IPS-NIHi7 (cell line): ENCODE results near the gene PHKA2.

Experiments
- DNase-seq: peaks from one replicate; pipeline ENCODE4 v3.0.0; 2012; ENCODE audit warnings: mixed read lengths; ENCODE audit errors: extremely low spot score

The PHKA2 gene

GRCh38 chrX:18934708-18935107, 49.2 kb downstream of the PHKA2 start:
- DNase-seq = no peak

- no peak for DNase-seq
Observed at GRCh38 chrX:18933617-18934016, 50.3 kb downstream of the PHKA2 start.

DNA sequence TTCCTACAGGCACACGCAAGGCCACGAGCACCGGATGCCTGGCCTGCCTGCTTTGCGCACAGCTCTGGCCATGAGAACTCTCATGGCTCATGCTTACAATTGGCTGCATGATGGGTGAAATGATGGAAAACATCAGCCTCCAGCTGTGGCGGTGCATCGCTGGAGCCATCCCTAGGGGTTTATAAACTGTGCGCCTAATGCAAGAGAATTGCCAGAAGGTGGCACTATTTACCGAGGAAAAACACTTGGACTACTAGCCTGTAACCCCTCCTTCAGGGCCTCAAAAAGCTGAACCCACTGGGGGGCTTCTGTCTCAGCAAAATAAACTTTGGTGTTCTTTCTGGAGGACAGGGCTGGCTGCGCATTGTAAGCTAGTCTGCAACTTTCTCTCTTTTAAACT, 51.9 kb downstream of the PHKA2 start:
- peak; percentile 67 for DNase-seq

DNA sequence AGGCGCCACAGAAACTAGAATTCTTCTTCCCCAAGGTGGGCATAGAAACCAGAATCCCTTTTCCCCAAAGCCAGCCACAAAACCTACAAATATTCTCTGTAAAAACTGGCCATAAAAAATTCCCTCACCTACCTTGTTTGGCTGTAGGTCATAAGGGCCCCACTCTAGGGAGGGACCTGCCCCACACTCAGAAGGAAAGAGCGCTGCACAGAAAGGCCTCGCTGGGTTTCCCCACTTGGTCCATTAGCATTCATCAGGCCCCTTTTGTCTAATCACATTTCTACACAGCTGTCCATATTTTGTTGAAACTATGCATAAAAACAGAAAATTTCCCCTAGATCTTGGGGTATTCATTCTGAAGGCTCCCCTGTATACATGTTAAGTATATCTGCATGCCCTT, 54.1 kb downstream of the PHKA2 start:
- no peak for DNase-seq

GRCh38 chrX:18927558-18927957, 56.4 kb downstream of the PHKA2 start:
- no peak for DNase-seq

DNA sequence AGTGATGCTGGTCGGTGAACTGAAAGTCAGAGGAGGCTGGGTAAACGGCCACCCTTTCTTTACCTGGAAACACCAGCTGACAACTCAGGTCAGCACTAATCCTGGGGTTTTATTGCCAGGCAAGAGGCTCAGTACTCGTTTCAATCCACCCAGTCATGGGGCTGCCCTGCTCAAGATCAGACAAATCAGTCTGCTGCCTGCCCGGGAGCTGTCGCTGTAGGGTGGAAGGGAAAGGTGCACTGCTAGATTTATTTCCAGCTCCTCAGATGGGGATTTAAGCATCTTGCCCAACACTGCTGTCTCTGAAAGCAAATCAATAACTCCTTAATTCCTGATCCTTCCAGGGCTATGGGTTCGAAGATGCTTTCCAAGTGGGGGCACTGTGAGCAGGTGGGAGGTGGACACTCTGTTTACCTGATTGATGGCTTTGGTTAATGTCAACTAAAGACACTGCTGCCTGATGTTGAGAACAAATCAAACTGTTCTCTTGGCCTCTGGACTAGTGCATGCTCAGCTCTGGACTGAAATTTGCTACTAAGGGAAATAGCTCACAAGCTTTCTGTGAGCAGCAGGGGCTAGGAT, 59.3 kb downstream of the PHKA2 start:
- no peak for DNase-seq

DNA sequence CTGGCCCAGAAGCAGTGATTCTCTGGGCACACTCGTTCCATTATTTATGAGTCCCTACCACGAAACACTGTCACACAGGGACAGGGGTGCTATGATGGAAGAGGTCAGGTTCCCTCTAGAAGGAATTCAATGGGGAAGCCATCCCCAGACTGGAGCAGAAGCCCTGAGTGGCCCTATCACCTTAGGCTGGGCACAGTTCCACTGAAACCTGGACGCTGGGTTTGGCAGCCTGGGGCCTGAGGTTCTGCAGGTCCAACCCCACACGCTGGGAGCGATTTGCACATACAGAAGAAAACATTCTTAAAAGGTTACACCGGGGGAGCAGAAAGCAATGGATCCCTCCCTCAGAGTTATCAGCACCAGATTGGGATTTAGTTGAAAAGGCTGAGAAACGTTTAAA, 63.3 kb downstream of the PHKA2 start:
- no peak for DNase-seq

- no peak for DNase-seq
Observed at GRCh38 chrX:18920079-18920478, 63.8 kb downstream of the PHKA2 start.

DNA sequence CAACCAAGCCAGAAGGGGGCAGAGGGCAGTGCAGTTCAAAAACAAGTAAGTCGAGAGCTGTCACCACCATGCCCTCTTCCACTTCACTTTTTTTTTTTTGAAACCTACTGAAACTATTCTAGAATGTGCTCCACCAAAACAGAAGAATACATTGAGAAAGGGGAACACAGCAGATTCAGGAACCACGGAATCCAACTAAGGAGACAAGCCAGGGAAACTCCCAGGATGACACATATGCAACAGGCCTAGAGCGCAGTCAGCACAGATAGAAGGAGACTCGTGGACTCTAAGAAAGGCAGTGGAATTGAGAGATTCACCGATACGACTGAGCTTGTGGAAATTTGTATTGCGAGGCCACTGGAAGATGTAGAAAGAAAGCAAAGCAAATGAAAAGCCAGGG, 66.1 kb downstream of the PHKA2 start:
- DNase-seq = no peak

GRCh38 chrX:18906286-18906685, 77.6 kb downstream of the PHKA2 start:
- no peak for DNase-seq

- DNase-seq = no peak
Observed at GRCh38 chrX:18900401-18900976, 83.4 kb downstream of the PHKA2 start.

DNA sequence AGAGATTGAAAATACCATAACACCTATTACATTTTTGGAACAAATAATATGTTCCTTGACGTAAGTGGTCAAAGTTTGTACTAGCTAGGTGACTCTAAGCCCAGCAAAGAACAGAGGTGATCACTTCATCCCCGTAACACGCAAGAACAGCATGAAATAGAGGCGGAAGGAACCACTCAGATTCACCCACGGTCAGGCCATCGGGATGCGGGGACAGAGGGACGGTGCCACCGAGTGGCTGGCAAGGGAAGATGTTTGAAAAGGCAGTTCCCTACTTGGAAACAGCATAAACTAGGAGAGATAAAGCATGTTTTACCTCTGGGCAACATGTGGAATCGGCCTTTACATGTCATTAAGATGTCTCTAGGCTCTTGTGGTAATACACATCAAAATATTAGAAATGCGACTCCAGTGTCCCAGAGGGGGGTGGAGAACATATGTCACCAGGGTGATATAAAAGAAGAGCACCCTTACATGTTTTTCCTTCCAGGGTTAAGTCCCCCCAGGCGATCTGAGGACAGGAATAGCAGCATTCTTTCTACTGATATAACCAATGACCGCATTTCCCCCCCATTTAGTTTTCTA, 84.0 kb downstream of the PHKA2 start:
- peak; percentile 77 for DNase-seq

- DNase-seq = no peak
Observed at GRCh38 chrX:18898492-18898891, 85.4 kb downstream of the PHKA2 start.

GRCh38 chrX:18898091-18898490, 85.8 kb downstream of the PHKA2 start:
- DNase-seq = no peak

DNA sequence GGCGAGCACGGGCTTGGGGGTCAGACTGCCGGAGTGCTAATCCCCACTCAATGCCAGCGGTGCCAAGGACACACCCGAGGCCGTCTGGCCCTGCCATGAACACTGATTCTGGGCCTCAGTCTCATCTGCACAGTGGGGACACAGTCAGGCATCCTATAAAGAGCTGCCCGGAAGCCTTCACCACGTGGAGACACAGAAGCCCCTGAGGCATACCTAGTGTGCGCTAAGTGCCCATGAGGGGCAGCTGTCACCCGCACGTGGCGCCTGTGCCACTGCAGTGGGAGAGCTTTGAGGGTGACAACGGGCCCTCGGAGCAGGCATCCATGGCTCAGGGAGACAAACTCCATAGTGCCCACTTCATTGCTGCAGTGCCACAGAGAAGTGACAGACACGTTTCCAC, 86.3 kb downstream of the PHKA2 start:
- no peak for DNase-seq

- DNase-seq = no peak
Observed at GRCh38 chrX:18896680-18897544, 87.0 kb downstream of the PHKA2 start.

DNA sequence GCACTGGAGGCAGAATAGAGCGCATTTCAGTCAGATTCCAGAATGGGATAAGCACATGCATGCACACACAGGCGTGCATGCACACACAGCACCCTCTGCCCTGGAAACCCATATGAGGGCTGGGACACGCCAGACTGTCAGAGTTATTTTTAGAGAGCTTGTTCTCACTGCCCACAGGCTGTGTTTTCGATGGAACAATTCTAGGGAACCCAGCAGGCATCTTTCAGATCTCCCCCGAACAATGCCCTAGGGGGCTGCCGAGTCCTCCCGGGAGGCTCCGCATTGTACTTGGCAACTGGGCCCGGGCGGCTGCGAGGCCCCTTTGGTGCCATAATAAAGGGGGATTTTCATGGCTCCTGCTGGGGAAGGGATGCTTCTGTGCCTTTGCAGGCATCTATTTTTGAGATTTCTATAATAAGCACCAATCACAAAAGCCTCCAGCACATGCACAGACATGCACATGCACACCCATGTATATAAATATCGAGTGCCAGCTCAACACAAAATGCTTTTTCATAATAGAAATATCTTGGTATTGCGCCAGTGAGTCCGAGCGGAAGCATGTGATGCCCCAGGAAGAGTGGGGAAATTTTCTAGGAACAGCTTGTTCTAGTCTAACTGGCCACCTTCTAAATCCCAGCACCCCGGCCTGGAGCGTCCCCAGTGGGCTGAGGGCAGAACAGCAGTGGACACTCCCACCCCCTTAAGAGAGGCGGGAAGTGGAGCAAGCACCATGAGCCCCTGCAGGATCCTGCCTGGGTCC, 88.5 kb downstream of the PHKA2 start:
- no peak for DNase-seq

GRCh38 chrX:18894156-18894555, 89.8 kb downstream of the PHKA2 start:
- DNase-seq = peak; percentile 28

GRCh38 chrX:18893536-18893935, 90.4 kb downstream of the PHKA2 start:
- no peak for DNase-seq

- no peak for DNase-seq
Observed at GRCh38 chrX:18892899-18893298, 91.0 kb downstream of the PHKA2 start.

GRCh38 chrX:18891548-18891945, 92.4 kb downstream of the PHKA2 start:
- no peak for DNase-seq
